AG09309 (cell line): Measurements from ENCODE around the gene SSR4.

Experiments used
- DNase-seq: peaks from one replicate; pipeline ENCODE4 v3.0.0-alpha.2; 2010; ENCODE audit warnings: low read depth
- H3K4me3 ChIP-seq: 2 replicates; pipeline ENCODE4 v1.5.1; 2011; ENCODE audit warnings: mild to moderate bottlenecking, low read depth, low read length, moderate library complexity; ENCODE audit not compliant: control insufficient read depth
- TF ChIP-seq, protein P1 (sequence below): IDR thresholded peaks from 2 replicates; pipeline ENCODE4 v1.5.1; 2011; ENCODE audit warnings: mild to moderate bottlenecking, low read depth, low read length, inconsistent platforms; ENCODE audit not compliant: insufficient read depth, control insufficient read depth; ENCODE audit errors: missing control alignments

SSR4 gene

GRCh38 chrX:153800177-153800722 is 5.8 kb downstream of the SSR4 start:
- TF ChIP-seq, protein P1, sequence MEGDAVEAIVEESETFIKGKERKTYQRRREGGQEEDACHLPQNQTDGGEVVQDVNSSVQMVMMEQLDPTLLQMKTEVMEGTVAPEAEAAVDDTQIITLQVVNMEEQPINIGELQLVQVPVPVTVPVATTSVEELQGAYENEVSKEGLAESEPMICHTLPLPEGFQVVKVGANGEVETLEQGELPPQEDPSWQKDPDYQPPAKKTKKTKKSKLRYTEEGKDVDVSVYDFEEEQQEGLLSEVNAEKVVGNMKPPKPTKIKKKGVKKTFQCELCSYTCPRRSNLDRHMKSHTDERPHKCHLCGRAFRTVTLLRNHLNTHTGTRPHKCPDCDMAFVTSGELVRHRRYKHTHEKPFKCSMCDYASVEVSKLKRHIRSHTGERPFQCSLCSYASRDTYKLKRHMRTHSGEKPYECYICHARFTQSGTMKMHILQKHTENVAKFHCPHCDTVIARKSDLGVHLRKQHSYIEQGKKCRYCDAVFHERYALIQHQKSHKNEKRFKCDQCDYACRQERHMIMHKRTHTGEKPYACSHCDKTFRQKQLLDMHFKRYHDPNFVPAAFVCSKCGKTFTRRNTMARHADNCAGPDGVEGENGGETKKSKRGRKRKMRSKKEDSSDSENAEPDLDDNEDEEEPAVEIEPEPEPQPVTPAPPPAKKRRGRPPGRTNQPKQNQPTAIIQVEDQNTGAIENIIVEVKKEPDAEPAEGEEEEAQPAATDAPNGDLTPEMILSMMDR = no peak
- no peak overlapping the region for H3K4me3 ChIP-seq
- no peak for DNase-seq

- H3K4me3 ChIP-seq = no peak overlapping the region
- TF ChIP-seq, protein P1 = no peak
- DNase-seq = no peak
These were observed 6.3 kb downstream of the SSR4 start for GRCh38 chrX:153800746-153801145.

GRCh38 chrX:153801669-153802068 is 7.2 kb downstream of the SSR4 start:
- no peak for DNase-seq
- TF ChIP-seq, protein P1 = no peak
- H3K4me3 ChIP-seq = no peak overlapping the region

GRCh38 chrX:153802513-153803045 is 8.1 kb downstream of the SSR4 start:
- DNase-seq = no peak
- TF ChIP-seq, protein P1 = no peak
- no peak overlapping the region for H3K4me3 ChIP-seq

DNA sequence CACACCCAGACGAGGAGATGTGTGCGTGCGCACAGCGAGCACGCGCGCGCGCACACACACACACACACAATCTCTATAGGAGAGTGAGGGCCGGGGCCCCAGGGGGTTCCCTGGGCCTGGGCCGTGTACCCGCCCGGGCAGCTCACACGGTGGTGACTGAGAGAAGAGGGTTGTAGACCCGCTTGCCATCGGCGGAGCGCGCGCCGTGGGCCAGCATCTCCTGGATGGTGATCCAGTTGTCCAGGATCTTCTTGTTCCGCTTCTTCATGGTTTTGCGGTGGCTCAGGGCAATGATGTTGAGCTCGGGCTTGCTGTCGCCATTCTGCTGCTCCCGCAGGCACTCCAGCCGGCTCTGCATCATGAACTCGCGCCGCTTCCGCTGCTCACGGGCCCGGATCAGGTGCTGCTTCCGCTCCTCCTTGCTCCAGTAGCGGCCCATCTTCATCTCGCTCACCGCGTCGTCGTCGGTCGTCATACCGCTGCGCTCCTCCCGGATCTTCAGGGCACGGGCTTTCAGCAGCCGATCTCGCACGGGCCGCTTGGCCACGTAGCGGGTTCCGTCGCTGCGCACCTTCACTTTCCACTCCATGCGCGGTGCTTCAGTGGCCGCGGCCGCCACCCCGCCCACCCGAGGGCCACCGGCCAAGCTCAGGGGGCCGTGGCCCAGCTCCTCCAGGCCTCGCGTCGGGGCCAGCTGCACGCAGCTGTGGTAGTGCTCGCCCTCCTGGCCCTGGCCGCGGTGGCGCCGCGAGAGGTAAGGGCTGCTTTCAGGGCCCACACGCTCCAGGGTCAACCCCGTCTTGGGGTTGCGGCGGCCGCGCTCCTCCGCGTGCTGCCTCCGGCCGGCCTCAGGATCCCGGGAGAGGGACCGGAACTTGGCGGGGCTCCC is 9.0 kb downstream of the SSR4 start:
- TF ChIP-seq, protein P1 = no peak
- no peak overlapping the region for H3K4me3 ChIP-seq
- no peak for DNase-seq

GRCh38 chrX:153804100-153804595 is 9.7 kb downstream of the SSR4 start:
- no peak overlapping the region for H3K4me3 ChIP-seq
- DNase-seq = no peak
- TF ChIP-seq, protein P1 = no peak
